Measurements from ENCODE around the gene CMTM4.

The CMTM4 gene

GRCh38 chr16:66618588-66619375, 77.8 kb downstream of the CMTM4 start:
- H3K9me3 ChIP-seq: no peaks in the 10 kb centered on the region
- DNase-seq: no peak
- H3K36me3 ChIP-seq: peaks cover 14% of the 10 kb centered on the region

GRCh38 chr16:66617728-66618127, 78.8 kb downstream of the CMTM4 start:
- no peak for TF ChIP-seq CTCF (IDR thresholded peaks at IDR 0.05; ENCODE audit: low read depth, low read length)

More at GRCh38 chr16:66618588-66619375, 77.8 kb downstream of the CMTM4 start:
- H3K4me3 ChIP-seq (ENCODE audit: low read depth, low read length): no peak overlapping the region
- H3K27me3 ChIP-seq: no peaks in the 10 kb centered on the region
- TF ChIP-seq CTCF (IDR thresholded peaks at IDR 0.05; ENCODE audit: low read depth, low read length): no peak
- peaks cover 26% of the 10 kb centered on the region for H3K4me1 ChIP-seq

GRCh38 chr16:66617010-66617434, 79.5 kb downstream of the CMTM4 start:
- peaks cover 15% of the 10 kb centered on the region for H3K36me3 ChIP-seq
- no peaks in the 10 kb centered on the region for H3K9me3 ChIP-seq
- H3K4me1 ChIP-seq: peaks cover 26% of the 10 kb centered on the region
- H3K4me3 ChIP-seq (ENCODE audit: low read depth, low read length): no peak overlapping the region
- no peaks in the 10 kb centered on the region for H3K27me3 ChIP-seq
- no peak for DNase-seq
- no peak for TF ChIP-seq CTCF (IDR thresholded peaks at IDR 0.05; ENCODE audit: low read depth, low read length)

More at GRCh38 chr16:66617728-66618127, 78.8 kb downstream of the CMTM4 start:
- Histone ChIP-seq H3K36me3 (peaks cover 17% of the 10 kb centered on the region), H3K27me3 (no peaks in the 10 kb centered on the region), H3K9me3 (no peaks in the 10 kb centered on the region), H3K4me3 (ENCODE audit: low read depth, low read length) (no peak overlapping the region), H3K4me1 (peaks cover 26% of the 10 kb centered on the region)
- no peak for DNase-seq

GRCh38 chr16:66616592-66616991, 80.0 kb downstream of the CMTM4 start:
- Histone ChIP-seq H3K4me3 (ENCODE audit: low read depth, low read length) (no peak overlapping the region), H3K27me3 (no peaks in the 10 kb centered on the region), H3K36me3 (peaks cover 15% of the 10 kb centered on the region), H3K4me1 (peaks cover 26% of the 10 kb centered on the region), H3K9me3 (no peaks in the 10 kb centered on the region)
- no peak for DNase-seq
- TF ChIP-seq CTCF (IDR thresholded peaks at IDR 0.05; ENCODE audit: low read depth, low read length): no peak

- no peak for DNase-seq
- H3K27me3 ChIP-seq: no peaks in the 10 kb centered on the region
- H3K4me3 ChIP-seq (ENCODE audit: low read depth, low read length): no peak overlapping the region
- H3K36me3 ChIP-seq: peaks cover 15% of the 10 kb centered on the region
- no peak for TF ChIP-seq CTCF (IDR thresholded peaks at IDR 0.05; ENCODE audit: low read depth, low read length)
- no peaks in the 10 kb centered on the region for H3K9me3 ChIP-seq
- H3K4me1 ChIP-seq: peaks cover 26% of the 10 kb centered on the region
Observed at GRCh38 chr16:66616169-66616568, 80.4 kb downstream of the CMTM4 start.

- no peak overlapping the region for H3K4me3 ChIP-seq (ENCODE audit: low read depth, low read length)
- H3K36me3 ChIP-seq: peaks cover 24% of the 10 kb centered on the region
- H3K27me3 ChIP-seq: no peaks in the 10 kb centered on the region
- no peak for DNase-seq
- no peaks in the 10 kb centered on the region for H3K9me3 ChIP-seq
- TF ChIP-seq CTCF (IDR thresholded peaks at IDR 0.05; ENCODE audit: low read depth, low read length): no peak
- peaks cover 15% of the 10 kb centered on the region for H3K4me1 ChIP-seq
Observed at GRCh38 chr16:66614161-66614802, 82.3 kb downstream of the CMTM4 start.
